Ovary (tissue), 3 donors: ENCODE measurements around the gene APOD.

ENCODE experiments used
- EP300 ChIP-seq: sonication (generic); formaldehyde crosslinking; IDR thresholded peaks from one replicate; pipeline ENCODE4 v1.6.1; 2017; ENCODE audit warnings: antibody characterized with exemption
- POLR2A ChIP-seq: fragments of 450-650 bp; IDR thresholded peaks from one replicate; pipeline ENCODE4 v1.6.1; 2017; ENCODE audit warnings: antibody characterized with exemption, mild to moderate bottlenecking, moderate library complexity
- TF ChIP-seq, protein P1 (sequence below), 3 donors: fragments of 450-650 bp in 2 of 3; fragments of 200-600 bp in 1 of 3; IDR thresholded peaks; one replicate each; pipeline versions ENCODE4 v1.5.1 to v1.8.0; 2016 to 2022; ENCODE audit warnings: antibody characterized with exemption in 3 of 3, mild to moderate bottlenecking in 1 of 3
- donor health status: DM: no; HTN: no; CAD: no.

DNA sequence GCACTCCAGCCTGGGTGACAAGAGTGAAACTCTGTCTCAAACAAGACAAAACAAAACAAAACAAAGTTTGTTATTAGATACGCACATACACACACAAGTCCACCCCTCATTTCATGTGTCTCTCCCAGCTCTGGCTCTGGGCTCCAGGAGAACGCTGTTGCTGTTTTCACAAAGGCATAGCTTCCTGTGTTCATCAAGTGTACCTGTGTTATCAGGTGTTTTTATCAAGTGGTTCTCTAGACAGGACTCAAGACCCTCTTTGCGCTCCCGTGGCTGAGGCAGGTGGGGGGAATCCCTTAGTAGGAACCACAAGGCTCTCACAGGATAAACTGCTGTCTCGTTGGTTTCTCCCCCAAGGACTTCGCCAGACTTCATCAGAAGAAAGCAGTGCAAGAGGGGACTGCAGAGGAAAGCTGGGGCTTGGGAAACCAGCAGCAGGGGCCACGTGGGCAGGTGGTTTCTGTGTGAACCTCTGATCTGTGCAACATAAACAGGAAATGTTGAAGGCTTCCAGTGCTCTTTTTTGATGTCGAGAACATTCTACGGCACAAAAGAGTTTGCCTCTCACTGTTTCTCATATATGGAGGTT, 33.7 kb downstream of the APOD start:
- TF ChIP-seq, protein P1, sequence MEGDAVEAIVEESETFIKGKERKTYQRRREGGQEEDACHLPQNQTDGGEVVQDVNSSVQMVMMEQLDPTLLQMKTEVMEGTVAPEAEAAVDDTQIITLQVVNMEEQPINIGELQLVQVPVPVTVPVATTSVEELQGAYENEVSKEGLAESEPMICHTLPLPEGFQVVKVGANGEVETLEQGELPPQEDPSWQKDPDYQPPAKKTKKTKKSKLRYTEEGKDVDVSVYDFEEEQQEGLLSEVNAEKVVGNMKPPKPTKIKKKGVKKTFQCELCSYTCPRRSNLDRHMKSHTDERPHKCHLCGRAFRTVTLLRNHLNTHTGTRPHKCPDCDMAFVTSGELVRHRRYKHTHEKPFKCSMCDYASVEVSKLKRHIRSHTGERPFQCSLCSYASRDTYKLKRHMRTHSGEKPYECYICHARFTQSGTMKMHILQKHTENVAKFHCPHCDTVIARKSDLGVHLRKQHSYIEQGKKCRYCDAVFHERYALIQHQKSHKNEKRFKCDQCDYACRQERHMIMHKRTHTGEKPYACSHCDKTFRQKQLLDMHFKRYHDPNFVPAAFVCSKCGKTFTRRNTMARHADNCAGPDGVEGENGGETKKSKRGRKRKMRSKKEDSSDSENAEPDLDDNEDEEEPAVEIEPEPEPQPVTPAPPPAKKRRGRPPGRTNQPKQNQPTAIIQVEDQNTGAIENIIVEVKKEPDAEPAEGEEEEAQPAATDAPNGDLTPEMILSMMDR (IDR thresholded peaks at IDR 0.05), result no peak
- TF ChIP-seq POLR2A (no peak), EP300 (no peak)
